ENCODE results near the gene PRKAR1A. TPM values are rescaled to one million over a fixed set of nuclear protein-coding genes. Genes with fewer than 3 reads are reported as not detected.

PRKAR1A gene
- total RNA-seq, 1 donor from 2014 or later: 733 TPM

DNA sequence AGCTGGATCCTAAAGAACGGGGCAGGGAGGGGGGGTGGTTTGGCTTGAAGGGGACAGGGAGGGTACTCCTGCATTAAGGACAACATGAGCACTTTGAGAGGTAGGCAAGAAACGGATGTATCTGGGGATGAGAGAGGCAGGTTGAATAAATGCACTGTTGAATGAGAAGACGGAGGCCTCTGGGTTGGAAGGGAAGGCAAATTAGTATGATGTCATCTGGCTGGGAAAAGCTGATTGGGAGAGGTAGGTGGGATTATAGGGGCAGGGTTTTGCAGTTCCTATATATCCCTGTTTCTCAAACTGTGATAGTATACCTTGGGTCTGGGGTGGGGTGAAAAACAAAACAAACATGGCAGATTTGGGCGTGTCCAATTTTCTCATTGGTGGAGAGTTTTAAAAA is 44.3 kb downstream of the PRKAR1A start:
- Histone ChIP-seq H3K27me3 (ENCODE audit: low read depth) (no peaks in the 10 kb centered on the region), H3K4me1 (peaks cover 10% of the 10 kb centered on the region), H3K9me3 (replicated peaks) (no peaks in the 10 kb centered on the region), H3K4me3 (no peak overlapping the region), H3K36me3 (peaks cover 14% of the 10 kb centered on the region), H3K27ac (replicated peaks) (no peak overlapping the region)
- intact Hi-C loops (cut with micrococcal nuclease): no loop called here
- DNase-seq: no peak
- TF ChIP-seq, protein P1, sequence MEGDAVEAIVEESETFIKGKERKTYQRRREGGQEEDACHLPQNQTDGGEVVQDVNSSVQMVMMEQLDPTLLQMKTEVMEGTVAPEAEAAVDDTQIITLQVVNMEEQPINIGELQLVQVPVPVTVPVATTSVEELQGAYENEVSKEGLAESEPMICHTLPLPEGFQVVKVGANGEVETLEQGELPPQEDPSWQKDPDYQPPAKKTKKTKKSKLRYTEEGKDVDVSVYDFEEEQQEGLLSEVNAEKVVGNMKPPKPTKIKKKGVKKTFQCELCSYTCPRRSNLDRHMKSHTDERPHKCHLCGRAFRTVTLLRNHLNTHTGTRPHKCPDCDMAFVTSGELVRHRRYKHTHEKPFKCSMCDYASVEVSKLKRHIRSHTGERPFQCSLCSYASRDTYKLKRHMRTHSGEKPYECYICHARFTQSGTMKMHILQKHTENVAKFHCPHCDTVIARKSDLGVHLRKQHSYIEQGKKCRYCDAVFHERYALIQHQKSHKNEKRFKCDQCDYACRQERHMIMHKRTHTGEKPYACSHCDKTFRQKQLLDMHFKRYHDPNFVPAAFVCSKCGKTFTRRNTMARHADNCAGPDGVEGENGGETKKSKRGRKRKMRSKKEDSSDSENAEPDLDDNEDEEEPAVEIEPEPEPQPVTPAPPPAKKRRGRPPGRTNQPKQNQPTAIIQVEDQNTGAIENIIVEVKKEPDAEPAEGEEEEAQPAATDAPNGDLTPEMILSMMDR (IDR thresholded peaks at IDR 0.05; ENCODE audit: borderline replicate concordance): no peak

DNA sequence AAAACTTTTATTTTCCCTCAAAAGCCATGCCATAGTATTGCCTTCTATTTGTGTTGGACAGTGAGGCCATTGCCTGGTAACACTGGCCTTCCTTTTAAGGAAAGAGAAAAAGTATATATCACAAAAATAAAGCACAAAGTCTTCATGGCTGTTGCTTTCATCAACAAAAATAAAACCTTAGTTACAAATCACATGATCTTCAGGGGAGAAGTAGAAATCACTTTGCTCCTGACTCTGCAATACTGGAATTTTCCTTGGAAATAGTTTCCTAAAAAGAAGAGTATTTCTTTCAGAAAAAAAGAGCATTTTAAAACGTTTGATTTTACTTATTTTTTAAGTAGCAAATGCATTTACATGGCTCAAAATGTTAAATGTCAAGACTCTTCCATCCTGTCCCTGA is 47.1 kb downstream of the PRKAR1A start:
- H3K27ac ChIP-seq (replicated peaks): no peak overlapping the region
- H3K9me3 ChIP-seq (replicated peaks): no peaks in the 10 kb centered on the region
- intact Hi-C loops (cut with micrococcal nuclease): no loop called here
- peaks cover 13% of the 10 kb centered on the region for H3K36me3 ChIP-seq
- DNase-seq: no peak
- no peaks in the 10 kb centered on the region for H3K27me3 ChIP-seq (ENCODE audit: low read depth)
- TF ChIP-seq, protein P1 (IDR thresholded peaks at IDR 0.05; ENCODE audit: borderline replicate concordance): no peak
- H3K4me1 ChIP-seq: peaks cover 15% of the 10 kb centered on the region
- H3K4me3 ChIP-seq: no peak overlapping the region

DNA sequence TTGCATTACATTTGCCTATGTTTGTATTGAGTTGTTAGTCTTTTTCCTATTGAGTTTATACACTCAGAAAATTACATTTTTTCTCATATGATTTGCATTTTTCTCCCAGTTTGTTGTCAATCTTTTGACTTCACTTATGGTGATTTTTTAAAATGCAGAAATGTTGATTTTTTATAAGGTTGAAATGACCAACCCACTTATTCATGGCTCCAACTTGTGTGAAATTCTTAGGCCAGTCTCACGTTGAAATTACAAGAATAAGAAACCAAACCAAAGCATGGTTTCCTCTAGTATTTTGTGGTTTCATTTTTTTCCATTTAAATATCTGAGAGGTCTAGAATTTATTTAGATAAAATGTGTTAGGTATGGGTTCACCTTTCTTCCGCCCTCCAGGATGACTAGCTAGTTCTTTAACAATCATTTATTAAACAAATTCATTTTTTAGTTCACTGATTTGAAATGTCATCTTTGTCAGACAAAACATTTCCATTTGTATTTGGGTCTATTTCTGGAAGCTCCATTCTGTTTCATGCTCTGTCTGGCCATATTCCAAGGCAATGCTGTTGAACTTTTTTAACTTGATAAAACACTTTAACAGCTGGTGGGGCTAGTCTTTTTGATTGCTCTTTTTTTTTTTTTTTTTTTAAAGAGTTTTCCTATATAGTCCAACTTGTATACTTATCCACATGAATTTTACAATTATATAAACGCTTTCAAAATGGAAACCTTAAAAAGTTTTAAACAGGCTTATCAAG is 48.9 kb downstream of the PRKAR1A start:
- no peak overlapping the region for H3K4me3 ChIP-seq
- no peaks in the 10 kb centered on the region for H3K9me3 ChIP-seq (replicated peaks)
- no peaks in the 10 kb centered on the region for H3K27me3 ChIP-seq (ENCODE audit: low read depth)
- no peaks in the 10 kb centered on the region for H3K36me3 ChIP-seq
- DNase-seq: no peak
- TF ChIP-seq, protein P1 (IDR thresholded peaks at IDR 0.05; ENCODE audit: borderline replicate concordance): no peak
- intact Hi-C loops (cut with micrococcal nuclease): no loop called here
- no peak overlapping the region for H3K27ac ChIP-seq (replicated peaks)
- peaks cover 15% of the 10 kb centered on the region for H3K4me1 ChIP-seq

DNA sequence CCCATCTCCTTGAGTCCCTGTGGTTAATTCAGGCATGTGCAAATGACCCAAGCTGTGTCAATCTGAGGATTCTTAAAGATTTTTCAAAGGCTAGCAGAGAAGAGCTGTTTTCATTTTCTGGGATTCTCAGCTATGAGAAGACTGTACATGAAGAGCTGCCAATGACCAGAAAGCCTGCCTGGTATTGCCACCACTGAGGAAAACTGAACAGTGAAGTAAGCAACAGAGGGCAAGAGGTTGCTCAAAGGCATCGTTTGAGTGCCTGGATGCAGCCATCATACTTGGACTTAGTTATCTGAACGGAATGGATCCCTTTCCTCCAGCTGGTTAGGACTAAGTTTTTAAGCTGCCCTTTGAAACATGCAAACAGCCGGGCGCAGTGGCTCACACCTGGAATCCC is 50.5 kb downstream of the PRKAR1A start:
- Histone ChIP-seq H3K9me3 (replicated peaks) (no peaks in the 10 kb centered on the region), H3K27me3 (ENCODE audit: low read depth) (no peaks in the 10 kb centered on the region), H3K4me1 (peaks cover 22% of the 10 kb centered on the region), H3K36me3 (no peaks in the 10 kb centered on the region), H3K27ac (replicated peaks) (no peak overlapping the region), H3K4me3 (no peak overlapping the region)
- no peak for DNase-seq
- TF ChIP-seq, protein P1 (IDR thresholded peaks at IDR 0.05; ENCODE audit: borderline replicate concordance): no peak
- intact Hi-C loops (cut with micrococcal nuclease): no loop called here

DNA sequence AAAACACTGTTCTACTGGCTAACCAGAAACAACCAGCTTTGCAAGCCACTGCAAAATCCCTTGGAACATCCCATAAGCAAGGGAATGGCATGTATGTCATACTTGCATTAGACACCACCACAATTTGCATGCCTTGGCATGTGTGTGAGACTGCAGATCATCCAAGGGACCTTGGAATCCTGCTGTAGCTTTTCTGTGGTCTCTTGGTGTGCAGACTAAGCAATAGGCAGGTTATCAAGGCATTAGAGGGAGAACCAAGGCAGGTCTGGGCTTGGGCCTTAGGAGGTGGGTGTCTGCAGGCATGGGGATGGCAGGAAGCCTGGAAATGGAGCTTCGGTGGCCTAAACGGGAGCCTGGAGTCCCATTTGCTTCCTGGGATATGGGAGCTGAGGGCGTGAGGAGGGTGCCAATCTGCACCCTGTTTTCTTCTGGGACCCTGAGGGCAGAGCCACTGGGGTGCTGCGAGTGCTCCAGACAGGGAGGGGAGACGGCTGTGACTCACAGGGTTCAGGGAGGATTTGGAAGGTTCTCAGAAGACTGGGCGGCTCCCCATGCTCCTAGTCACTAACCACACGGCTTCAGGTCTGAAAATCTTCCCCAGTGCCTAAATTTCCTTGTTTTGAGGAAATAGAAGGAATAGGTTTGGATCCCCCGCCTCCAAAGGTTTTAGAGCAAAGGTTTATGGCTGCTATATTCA is 52.3 kb downstream of the PRKAR1A start:
- Histone ChIP-seq H3K27me3 (ENCODE audit: low read depth) (no peaks in the 10 kb centered on the region), H3K4me3 (no peak overlapping the region), H3K27ac (replicated peaks) (no peak overlapping the region), H3K36me3 (no peaks in the 10 kb centered on the region), H3K4me1 (peaks cover 22% of the 10 kb centered on the region), H3K9me3 (replicated peaks) (no peaks in the 10 kb centered on the region)
- DNase-seq: no peak
- TF ChIP-seq, protein P1 (IDR thresholded peaks at IDR 0.05; ENCODE audit: borderline replicate concordance): no peak
- intact Hi-C loops (cut with micrococcal nuclease): no loop called here
